Vagina (tissue), 2 donors: Measurements from ENCODE around the gene APOBEC4. TPM values are rescaled to one million over a fixed set of nuclear protein-coding genes. Genes with fewer than 3 reads are reported as not detected.

ENCODE experiments used
- DNase-seq, 2 donors: peaks; one replicate each; pipeline ENCODE4 v3.0.0-alpha.2; 2017; ENCODE audit errors: extremely low spot score in 2 of 2
- H3K27ac ChIP-seq: fragments of 200-600 bp; sonication (generic); one replicate; pipeline ENCODE4 v1.5.1; 2019
- H3K27me3 ChIP-seq: fragments of 200-600 bp; sonication (generic); one replicate; pipeline ENCODE4 v1.5.1; 2019
- H3K36me3 ChIP-seq, 2 donors: fragments of 200-600 bp; sonication (generic); one replicate each; pipeline ENCODE4 v1.5.1; 2017 to 2019
- H3K4me1 ChIP-seq: fragments of 200-600 bp; sonication (generic); one replicate; pipeline ENCODE4 v1.5.1; 2019
- H3K4me3 ChIP-seq, 2 donors: fragments of 200-600 bp; sonication (generic); 1 replicate in 1 of 2; 2 replicates in 1 of 2; pipeline ENCODE4 v1.5.1; 2016 to 2019
- H3K9me3 ChIP-seq: fragments of 200-600 bp; sonication (generic); one replicate; pipeline ENCODE4 v1.5.1; 2019
- POLR2A ChIP-seq, 2 donors: fragments of 450-650 bp; IDR thresholded peaks; one replicate each; pipeline ENCODE4 v1.6.1; 2017; ENCODE audit warnings: antibody characterized with exemption in 2 of 2, mild to moderate bottlenecking in 2 of 2, moderate library complexity in 2 of 2
- POLR2AphosphoS5 ChIP-seq, 2 donors: sonication (generic); formaldehyde crosslinking; IDR thresholded peaks; one replicate each; pipeline ENCODE4 v1.9.0; 2017; ENCODE audit warnings: antibody characterized with exemption in 2 of 2, mild to moderate bottlenecking in 2 of 2, low read depth in 1 of 2; ENCODE audit not compliant: insufficient read depth in 1 of 2
- intact Hi-C: fragments of 100-400 bp; cut with DNase I; formaldehyde crosslinking; loops from one replicate; pipeline ENCODE4 v1.15.1; 2023
- total RNA-seq: library from RNA; depleted of rRNA; stranded (reverse); fragments of >200 nt; gene quantifications from one replicate; pipeline ENCODE4 v1.2.3, GENCODE V29; 2016
- TF ChIP-seq, protein P1 (sequence below), 3 experiments: fragments of 450-650 bp in 2 of 3; fragments of 200-600 bp in 1 of 3; sonication (generic) in 1 of 3; IDR thresholded peaks; one replicate each; pipeline ENCODE4 v1.5.1; 2017 to 2019; ENCODE audit warnings: antibody characterized with exemption in 3 of 3, mild to moderate bottlenecking in 2 of 3, moderate library complexity in 2 of 3

Gene APOBEC4
- total RNA-seq, 1 donor from 2014 or later: not detected

DNA sequence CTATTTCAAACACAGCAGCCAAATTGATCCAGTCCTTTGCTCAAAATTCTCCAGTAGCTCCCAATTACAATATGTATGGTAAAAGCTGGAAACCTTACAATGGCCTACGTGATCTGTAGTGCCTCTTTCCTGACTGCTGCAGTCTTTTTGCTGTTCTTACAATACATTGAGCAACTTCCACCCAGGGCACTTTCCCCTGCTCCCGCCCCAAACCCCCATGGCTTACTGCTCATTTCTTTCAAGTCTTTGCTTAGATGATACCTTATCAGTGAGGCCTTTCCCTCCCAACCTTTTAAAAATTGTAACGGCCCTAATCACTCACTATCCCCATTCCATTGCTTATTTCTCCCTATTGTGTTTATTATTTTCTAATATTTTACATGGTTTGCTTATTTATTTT lies 43.9 kb upstream of the APOBEC4 start:
- no peaks in the 10 kb centered on the region for H3K9me3 ChIP-seq
- no peak for DNase-seq
- no peak overlapping the region for H3K27ac ChIP-seq
- no peaks in the 10 kb centered on the region for H3K27me3 ChIP-seq
- no peaks in the 10 kb centered on the region for H3K4me1 ChIP-seq
- no peak overlapping the region for H3K4me3 ChIP-seq
- TF ChIP-seq POLR2AphosphoS5 (IDR thresholded peaks at IDR 0.05; ENCODE audit: insufficient read depth in 1 of 2, low read depth in 1 of 2) (no peak), POLR2A (IDR thresholded peaks at IDR 0.05) (no peak)
- no peaks in the 10 kb centered on the region for H3K36me3 ChIP-seq
- intact Hi-C loops: no loop called here

DNA sequence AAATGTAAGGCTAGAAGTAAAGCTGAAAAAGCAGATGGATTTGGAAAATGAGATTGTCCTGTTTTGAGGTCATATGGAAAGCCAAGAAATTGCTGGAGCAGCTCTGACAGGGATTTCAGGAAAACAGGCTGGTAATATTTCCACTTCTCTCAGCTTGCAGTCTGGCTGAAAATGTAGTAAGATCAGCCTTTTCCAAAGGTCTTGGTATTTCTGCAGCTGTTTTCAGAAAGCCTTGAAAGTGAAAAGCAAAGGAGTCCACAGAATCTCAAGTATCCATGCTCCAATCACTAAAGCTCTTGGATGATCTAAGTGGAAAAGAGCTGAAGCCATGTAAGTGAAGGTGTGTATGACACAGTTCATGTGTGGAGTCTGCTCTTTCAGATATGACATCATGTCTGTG lies 41.6 kb upstream of the APOBEC4 start:
- intact Hi-C loops: no loop called here
- no peaks in the 10 kb centered on the region for H3K27me3 ChIP-seq
- H3K27ac ChIP-seq: no peak overlapping the region
- H3K4me3 ChIP-seq: no peak overlapping the region
- no peaks in the 10 kb centered on the region for H3K36me3 ChIP-seq
- no peak for DNase-seq
- TF ChIP-seq POLR2AphosphoS5 (IDR thresholded peaks at IDR 0.05; ENCODE audit: insufficient read depth in 1 of 2, low read depth in 1 of 2) (no peak), POLR2A (IDR thresholded peaks at IDR 0.05) (no peak)
- TF ChIP-seq, protein P1, sequence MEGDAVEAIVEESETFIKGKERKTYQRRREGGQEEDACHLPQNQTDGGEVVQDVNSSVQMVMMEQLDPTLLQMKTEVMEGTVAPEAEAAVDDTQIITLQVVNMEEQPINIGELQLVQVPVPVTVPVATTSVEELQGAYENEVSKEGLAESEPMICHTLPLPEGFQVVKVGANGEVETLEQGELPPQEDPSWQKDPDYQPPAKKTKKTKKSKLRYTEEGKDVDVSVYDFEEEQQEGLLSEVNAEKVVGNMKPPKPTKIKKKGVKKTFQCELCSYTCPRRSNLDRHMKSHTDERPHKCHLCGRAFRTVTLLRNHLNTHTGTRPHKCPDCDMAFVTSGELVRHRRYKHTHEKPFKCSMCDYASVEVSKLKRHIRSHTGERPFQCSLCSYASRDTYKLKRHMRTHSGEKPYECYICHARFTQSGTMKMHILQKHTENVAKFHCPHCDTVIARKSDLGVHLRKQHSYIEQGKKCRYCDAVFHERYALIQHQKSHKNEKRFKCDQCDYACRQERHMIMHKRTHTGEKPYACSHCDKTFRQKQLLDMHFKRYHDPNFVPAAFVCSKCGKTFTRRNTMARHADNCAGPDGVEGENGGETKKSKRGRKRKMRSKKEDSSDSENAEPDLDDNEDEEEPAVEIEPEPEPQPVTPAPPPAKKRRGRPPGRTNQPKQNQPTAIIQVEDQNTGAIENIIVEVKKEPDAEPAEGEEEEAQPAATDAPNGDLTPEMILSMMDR (IDR thresholded peaks at IDR 0.05): no peak
- no peaks in the 10 kb centered on the region for H3K9me3 ChIP-seq
- H3K4me1 ChIP-seq: no peaks in the 10 kb centered on the region

DNA sequence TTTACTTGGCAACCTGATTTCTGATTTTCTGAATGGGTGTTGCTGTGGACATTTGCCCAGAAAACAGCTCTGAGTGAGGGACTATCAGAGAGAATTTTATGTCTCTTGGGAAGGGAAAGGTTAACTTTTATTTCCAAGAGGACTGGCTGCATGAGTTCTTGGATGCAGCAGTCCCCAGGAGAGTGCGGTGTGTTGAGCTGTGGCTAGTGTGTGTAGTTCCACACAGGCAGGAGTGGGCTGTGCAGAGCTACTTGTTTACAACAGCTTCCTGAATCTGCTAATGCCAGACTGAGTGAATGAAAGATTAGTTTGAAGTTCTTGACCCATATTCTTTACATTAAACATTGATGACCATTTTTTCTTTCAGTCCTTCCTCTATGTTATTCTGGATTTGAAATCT lies 41.0 kb upstream of the APOBEC4 start:
- intact Hi-C loops: no loop called here
- no peaks in the 10 kb centered on the region for H3K27me3 ChIP-seq
- H3K4me1 ChIP-seq: no peaks in the 10 kb centered on the region
- H3K4me3 ChIP-seq: no peak overlapping the region
- no peak for TF ChIP-seq POLR2A (IDR thresholded peaks at IDR 0.05)
- TF ChIP-seq, protein P1 (IDR thresholded peaks at IDR 0.05): no peak
- no peak for TF ChIP-seq POLR2AphosphoS5 (IDR thresholded peaks at IDR 0.05; ENCODE audit: insufficient read depth in 1 of 2, low read depth in 1 of 2)
- H3K9me3 ChIP-seq: no peaks in the 10 kb centered on the region
- no peak overlapping the region for H3K27ac ChIP-seq
- H3K36me3 ChIP-seq: no peaks in the 10 kb centered on the region
- DNase-seq: no peak

DNA sequence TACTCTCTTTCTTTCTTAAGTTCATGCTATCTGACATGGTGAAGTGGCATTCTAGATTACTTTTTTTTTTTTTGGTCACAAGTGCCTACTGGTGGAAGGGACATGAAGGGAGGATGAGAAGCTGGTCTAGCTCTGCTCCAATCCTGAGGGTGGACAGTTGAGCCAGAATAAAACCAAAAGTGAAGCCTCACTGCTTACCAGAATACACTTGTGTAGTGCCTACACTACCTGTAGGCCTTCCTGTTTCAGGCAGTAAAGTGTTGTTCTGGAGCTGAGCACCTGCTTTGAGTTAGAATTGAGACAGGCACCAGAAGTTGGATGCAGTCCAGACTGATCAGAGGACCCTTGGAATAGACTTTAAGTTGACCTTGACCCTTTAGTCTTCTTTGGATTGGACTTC lies 40.4 kb upstream of the APOBEC4 start:
- Histone ChIP-seq H3K27ac (no peak overlapping the region), H3K4me3 (no peak overlapping the region), H3K36me3 (no peaks in the 10 kb centered on the region), H3K27me3 (no peaks in the 10 kb centered on the region), H3K9me3 (no peaks in the 10 kb centered on the region), H3K4me1 (no peaks in the 10 kb centered on the region)
- DNase-seq: no peak
- intact Hi-C loops: no loop called here
- no peak for TF ChIP-seq POLR2AphosphoS5 (IDR thresholded peaks at IDR 0.05; ENCODE audit: insufficient read depth in 1 of 2, low read depth in 1 of 2)
- TF ChIP-seq, protein P1 (IDR thresholded peaks at IDR 0.05): no peak
- TF ChIP-seq POLR2A (IDR thresholded peaks at IDR 0.05): no peak

DNA sequence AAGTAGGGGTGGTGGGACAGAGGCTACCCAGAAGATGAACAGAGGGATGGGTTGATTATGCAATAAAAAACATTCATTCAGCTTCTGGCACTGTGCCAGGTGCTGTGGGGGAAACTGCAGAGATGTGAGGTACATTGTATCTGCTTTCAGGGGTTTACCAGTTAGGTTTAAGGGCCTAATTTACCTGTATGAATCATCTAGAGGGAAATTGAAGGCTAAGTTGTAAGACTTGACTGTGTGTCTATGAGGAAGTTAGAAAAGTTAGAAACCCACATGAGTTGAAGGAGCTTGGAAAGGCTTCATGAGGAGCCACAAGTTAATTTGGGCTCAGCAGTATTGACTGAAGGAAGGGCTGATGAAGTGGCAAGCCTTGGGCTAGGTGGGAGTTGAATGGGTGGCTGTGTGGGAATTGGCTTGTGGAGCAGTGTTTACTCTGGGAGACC lies 36.7 kb upstream of the APOBEC4 start:
- intact Hi-C loops: no loop called here
- Histone ChIP-seq H3K4me3 (no peak overlapping the region), H3K36me3 (no peaks in the 10 kb centered on the region), H3K27me3 (no peaks in the 10 kb centered on the region), H3K9me3 (no peaks in the 10 kb centered on the region), H3K27ac (no peak overlapping the region), H3K4me1 (no peaks in the 10 kb centered on the region)
- TF ChIP-seq POLR2AphosphoS5 (IDR thresholded peaks at IDR 0.05; ENCODE audit: insufficient read depth in 1 of 2, low read depth in 1 of 2): no peak
- TF ChIP-seq POLR2A (IDR thresholded peaks at IDR 0.05): no peak
- TF ChIP-seq, protein P1 (IDR thresholded peaks at IDR 0.05): no peak
- no peak for DNase-seq
